GM11168 (cell line): ENCODE results near the gene TECPR2.

Source experiments
- in situ Hi-C: fragments of 300-500 bp; cut with MboI; formaldehyde crosslinking; loops from one replicate; pipeline ENCODE4 v1.12.0; 2022; ENCODE audit warnings: low sequenced_read_pairs; ENCODE audit not compliant: unreplicated experiment

The TECPR2 gene

GRCh38 chr14:102362545-102363181 is at the start of gene TECPR2, which contains the start of gene CINP:
Gene TECPR2, plus strand, starts transcription at chr14:102362941. Its CDS starts 13,781 bp downstream, at chr14:102376722.
Gene CINP, minus strand, starts transcription at chr14:102362890. Its CDS starts 39 bp downstream, at chr14:102362851.
- in situ Hi-C loops: no loop called here

GRCh38 chr14:102314242-102315011 is 48.3 kb upstream of the TECPR2 start:
- in situ Hi-C loops: no loop called here

- in situ Hi-C loops: no loop called here
Observed at GRCh38 chr14:102315121-102315520, 47.6 kb upstream of the TECPR2 start.

- in situ Hi-C loops: no loop called here
Observed at GRCh38 chr14:102316338-102316742, 46.4 kb upstream of the TECPR2 start.

- in situ Hi-C loops: no loop called here
Observed at GRCh38 chr14:102316743-102317563, 45.8 kb upstream of the TECPR2 start.

GRCh38 chr14:102317564-102318248 is 45.0 kb upstream of the TECPR2 start:
- in situ Hi-C loops: no loop called here

- in situ Hi-C loops: no loop called here
Observed at GRCh38 chr14:102318781-102319276, 43.9 kb upstream of the TECPR2 start.

GRCh38 chr14:102319351-102320032 is 43.2 kb upstream of the TECPR2 start, which contains the start of gene ZNF839:
Gene ZNF839, plus strand, starts transcription at chr14:102319746. Its CDS starts 20 bp downstream, at chr14:102319766.
- in situ Hi-C loops: no loop called here

- in situ Hi-C loops: no loop called here
Observed at GRCh38 chr14:102320033-102320660, 42.6 kb upstream of the TECPR2 start.

- in situ Hi-C loops: no loop called here
Observed at GRCh38 chr14:102320671-102321455, 41.9 kb upstream of the TECPR2 start.

GRCh38 chr14:102321456-102322422 is 41.0 kb upstream of the TECPR2 start:
- in situ Hi-C loops: no loop called here

- in situ Hi-C loops: no loop called here
Observed at GRCh38 chr14:102323102-102323501, 39.6 kb upstream of the TECPR2 start.

- in situ Hi-C loops: loop anchor here (5.0 kb wide), 1 partner anchor 61 kb away; no protein-coding TSS in a partner anchor
Observed at GRCh38 chr14:102325791-102326345, 36.9 kb upstream of the TECPR2 start.

GRCh38 chr14:102326583-102326982 is 36.2 kb upstream of the TECPR2 start:
- in situ Hi-C loops: loop anchor here (5.0 kb wide), 1 partner anchor 61 kb away; no protein-coding TSS in a partner anchor

- in situ Hi-C loops: loop anchor here (5.0 kb wide), 1 partner anchor 58 kb away; no protein-coding TSS in a partner anchor
Observed at GRCh38 chr14:102329381-102329780, 33.4 kb upstream of the TECPR2 start.

- in situ Hi-C loops: no loop called here
Observed at GRCh38 chr14:102330806-102331205, 31.9 kb upstream of the TECPR2 start.
